Measurements from ENCODE around the gene PPM1B.

Gene PPM1B

DNA sequence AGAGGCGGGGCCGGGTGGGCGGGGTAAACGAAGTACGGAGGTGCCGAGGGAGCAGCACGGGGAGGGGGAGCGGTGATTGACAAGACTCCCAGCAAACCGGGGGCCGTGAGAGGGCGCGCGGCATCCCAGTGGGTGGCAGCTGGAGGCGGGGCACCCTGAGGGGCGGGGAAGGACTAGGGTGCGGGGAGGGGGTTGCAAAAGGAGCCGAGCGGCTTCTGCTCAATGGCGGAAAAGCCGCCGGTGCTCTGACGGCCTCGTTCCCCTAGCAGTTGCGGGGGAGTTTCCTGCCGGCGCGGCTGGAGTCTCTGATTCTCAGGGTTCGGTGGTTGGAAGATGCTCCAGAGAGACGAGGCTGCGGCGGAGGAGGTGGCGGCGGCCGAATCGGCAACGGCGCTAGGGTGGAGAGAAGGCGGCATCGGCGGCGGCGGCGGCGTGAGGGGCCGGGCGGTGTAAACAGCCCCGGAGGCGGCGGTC is at the start of gene PPM1B:
Gene PPM1B (plus strand): TSS at position 195 of the 474 bp plus-strand sequence. CDS start 32,325 bp downstream, outside the sequence.
- Histone ChIP-seq H3K9ac (peak within 1 kb of the TSS; percentile 68), H3K9me3 (ENCODE audit: control insufficient read depth, low read length) (no peaks in the 10 kb centered on the region), H3K27ac (peak within 1 kb of the TSS; percentile 87), H3K79me2 (peaks cover 24% of the 10 kb centered on the region), H3K36me3 (ENCODE audit: control insufficient read depth, insufficient read depth, low read length) (no peaks in the 10 kb centered on the region), H3K27me3 (ENCODE audit: control insufficient read depth, insufficient read depth, low read length) (no peaks in the 10 kb centered on the region), H2AFZ (peak within 1 kb of the TSS; percentile 80), H3K4me2 (ENCODE audit: low read length) (peak within 1 kb of the TSS; percentile 78), H3K4me1 (peaks cover 6% of the 10 kb centered on the region), H3K4me3 (ENCODE audit: low read depth, low read length) (peak within 1 kb of the TSS; percentile 91)
- TF ChIP-seq, protein P1, sequence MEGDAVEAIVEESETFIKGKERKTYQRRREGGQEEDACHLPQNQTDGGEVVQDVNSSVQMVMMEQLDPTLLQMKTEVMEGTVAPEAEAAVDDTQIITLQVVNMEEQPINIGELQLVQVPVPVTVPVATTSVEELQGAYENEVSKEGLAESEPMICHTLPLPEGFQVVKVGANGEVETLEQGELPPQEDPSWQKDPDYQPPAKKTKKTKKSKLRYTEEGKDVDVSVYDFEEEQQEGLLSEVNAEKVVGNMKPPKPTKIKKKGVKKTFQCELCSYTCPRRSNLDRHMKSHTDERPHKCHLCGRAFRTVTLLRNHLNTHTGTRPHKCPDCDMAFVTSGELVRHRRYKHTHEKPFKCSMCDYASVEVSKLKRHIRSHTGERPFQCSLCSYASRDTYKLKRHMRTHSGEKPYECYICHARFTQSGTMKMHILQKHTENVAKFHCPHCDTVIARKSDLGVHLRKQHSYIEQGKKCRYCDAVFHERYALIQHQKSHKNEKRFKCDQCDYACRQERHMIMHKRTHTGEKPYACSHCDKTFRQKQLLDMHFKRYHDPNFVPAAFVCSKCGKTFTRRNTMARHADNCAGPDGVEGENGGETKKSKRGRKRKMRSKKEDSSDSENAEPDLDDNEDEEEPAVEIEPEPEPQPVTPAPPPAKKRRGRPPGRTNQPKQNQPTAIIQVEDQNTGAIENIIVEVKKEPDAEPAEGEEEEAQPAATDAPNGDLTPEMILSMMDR (IDR thresholded peaks at IDR 0.05), result no peak

DNA sequence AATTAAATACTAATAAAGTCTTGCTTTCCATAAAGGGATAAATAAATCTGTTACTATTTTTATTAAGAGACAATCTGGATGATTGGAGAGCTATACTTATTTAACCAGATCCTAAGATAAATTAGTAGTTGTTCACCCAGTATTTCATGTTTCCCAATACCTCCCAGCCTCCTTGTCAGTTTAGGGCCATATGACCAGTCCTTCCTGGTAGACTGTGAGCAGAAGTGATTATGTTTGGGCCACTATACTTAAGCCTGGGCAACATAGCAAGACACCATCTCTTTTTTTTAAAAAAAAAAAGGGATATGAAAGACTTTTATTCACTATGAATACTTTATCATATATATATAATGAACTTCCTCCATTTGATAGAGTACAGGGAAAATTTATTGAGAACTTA is 48.8 kb upstream of the PPM1B start:
- Histone ChIP-seq H3K27ac (no peak overlapping the region), H2AFZ (no peak overlapping the region), H3K79me2 (no peaks in the 10 kb centered on the region), H3K9ac (no peak overlapping the region), H3K4me1 (no peaks in the 10 kb centered on the region), H3K27me3 (ENCODE audit: control insufficient read depth, insufficient read depth, low read length) (no peaks in the 10 kb centered on the region), H3K36me3 (ENCODE audit: control insufficient read depth, insufficient read depth, low read length) (no peaks in the 10 kb centered on the region), H3K9me3 (ENCODE audit: control insufficient read depth, low read length) (no peaks in the 10 kb centered on the region), H3K4me2 (ENCODE audit: low read length) (no peak overlapping the region), H3K4me3 (ENCODE audit: low read depth, low read length) (no peak overlapping the region)
- TF ChIP-seq, protein P1 (IDR thresholded peaks at IDR 0.05), result no peak

DNA sequence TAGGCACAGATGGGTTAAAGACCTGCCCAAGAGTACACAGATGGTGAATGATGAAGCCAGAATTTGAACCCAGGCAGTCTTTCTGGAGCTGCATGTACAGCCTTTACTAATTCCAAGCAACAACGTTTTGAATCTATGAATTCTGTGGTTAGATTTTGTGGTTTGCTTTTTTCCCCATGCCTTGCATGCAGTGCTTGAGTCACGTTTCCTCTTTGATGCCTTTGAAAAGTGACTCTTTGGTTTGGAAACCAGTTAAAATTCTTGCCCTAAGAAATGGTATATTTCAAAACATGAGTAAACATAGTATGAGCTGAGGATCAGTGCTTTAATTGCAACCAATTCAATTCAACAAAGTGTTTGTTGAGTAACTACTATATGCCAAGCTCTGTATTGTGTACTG is 48.2 kb upstream of the PPM1B start:
- H3K9ac ChIP-seq, result no peak overlapping the region
- H3K4me1 ChIP-seq, result no peaks in the 10 kb centered on the region
- no peaks in the 10 kb centered on the region for H3K79me2 ChIP-seq
- no peaks in the 10 kb centered on the region for H3K36me3 ChIP-seq (ENCODE audit: control insufficient read depth, insufficient read depth, low read length)
- no peak overlapping the region for H3K4me2 ChIP-seq (ENCODE audit: low read length)
- H3K4me3 ChIP-seq (ENCODE audit: low read depth, low read length), result no peak overlapping the region
- no peaks in the 10 kb centered on the region for H3K9me3 ChIP-seq (ENCODE audit: control insufficient read depth, low read length)
- TF ChIP-seq, protein P1 (IDR thresholded peaks at IDR 0.05), result no peak
- no peaks in the 10 kb centered on the region for H3K27me3 ChIP-seq (ENCODE audit: control insufficient read depth, insufficient read depth, low read length)
- H3K27ac ChIP-seq, result no peak overlapping the region
- no peak overlapping the region for H2AFZ ChIP-seq

DNA sequence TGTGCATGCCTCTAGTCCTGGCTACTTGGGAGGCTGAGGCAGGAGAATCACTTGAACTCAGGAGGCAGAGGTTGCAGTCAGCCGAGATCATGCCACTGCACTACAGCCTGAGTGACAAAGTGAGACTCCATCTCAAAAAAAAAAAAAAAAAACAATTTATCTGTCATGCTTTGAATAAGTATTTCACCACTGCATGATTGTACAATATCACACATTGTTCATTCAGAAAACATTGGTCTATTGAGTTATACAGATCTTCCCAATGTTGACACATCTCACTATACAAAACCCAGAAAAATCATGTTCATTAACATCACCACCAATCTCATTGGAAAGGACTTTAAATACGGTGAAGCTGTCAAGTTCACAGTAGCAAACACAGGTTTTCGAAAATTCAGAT is 46.8 kb upstream of the PPM1B start:
- Histone ChIP-seq H3K27me3 (ENCODE audit: control insufficient read depth, insufficient read depth, low read length) (no peaks in the 10 kb centered on the region), H2AFZ (no peak overlapping the region), H3K4me2 (ENCODE audit: low read length) (no peak overlapping the region), H3K4me3 (ENCODE audit: low read depth, low read length) (no peak overlapping the region), H3K79me2 (no peaks in the 10 kb centered on the region), H3K9me3 (ENCODE audit: control insufficient read depth, low read length) (no peaks in the 10 kb centered on the region), H3K27ac (no peak overlapping the region), H3K9ac (no peak overlapping the region), H3K36me3 (ENCODE audit: control insufficient read depth, insufficient read depth, low read length) (no peaks in the 10 kb centered on the region), H3K4me1 (no peaks in the 10 kb centered on the region)
- TF ChIP-seq, protein P1 (IDR thresholded peaks at IDR 0.05), result no peak

DNA sequence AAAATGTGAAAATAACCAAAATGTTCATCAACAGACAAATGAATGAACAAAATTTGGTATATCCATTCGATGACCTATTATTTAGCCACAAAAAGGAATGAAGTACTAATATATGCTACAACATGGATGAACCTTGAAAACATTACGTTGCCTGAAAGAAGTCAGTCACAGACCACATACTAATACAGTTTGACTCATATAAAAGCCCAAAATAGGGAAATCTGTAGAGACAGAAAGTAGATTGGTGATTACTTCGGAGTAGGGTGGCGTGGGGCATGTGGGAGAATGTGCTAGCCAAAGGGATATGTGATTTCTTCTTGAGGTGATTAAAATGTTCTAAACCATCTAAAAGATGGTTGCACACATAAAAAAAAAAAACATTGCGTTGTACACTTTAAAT is 44.2 kb upstream of the PPM1B start:
- TF ChIP-seq, protein P1 (IDR thresholded peaks at IDR 0.05), result no peak
- Histone ChIP-seq H3K79me2 (no peaks in the 10 kb centered on the region), H3K36me3 (ENCODE audit: control insufficient read depth, insufficient read depth, low read length) (no peaks in the 10 kb centered on the region), H3K27ac (no peak overlapping the region), H3K4me3 (ENCODE audit: low read depth, low read length) (no peak overlapping the region), H2AFZ (no peak overlapping the region), H3K9ac (no peak overlapping the region), H3K27me3 (ENCODE audit: control insufficient read depth, insufficient read depth, low read length) (no peaks in the 10 kb centered on the region), H3K9me3 (ENCODE audit: control insufficient read depth, low read length) (no peaks in the 10 kb centered on the region), H3K4me1 (no peaks in the 10 kb centered on the region), H3K4me2 (ENCODE audit: low read length) (no peak overlapping the region)

Measured in parathyroid adenoma (tissue), 2 donors.